Measurements from ENCODE around the gene CDH4.

CDH4 gene

DNA sequence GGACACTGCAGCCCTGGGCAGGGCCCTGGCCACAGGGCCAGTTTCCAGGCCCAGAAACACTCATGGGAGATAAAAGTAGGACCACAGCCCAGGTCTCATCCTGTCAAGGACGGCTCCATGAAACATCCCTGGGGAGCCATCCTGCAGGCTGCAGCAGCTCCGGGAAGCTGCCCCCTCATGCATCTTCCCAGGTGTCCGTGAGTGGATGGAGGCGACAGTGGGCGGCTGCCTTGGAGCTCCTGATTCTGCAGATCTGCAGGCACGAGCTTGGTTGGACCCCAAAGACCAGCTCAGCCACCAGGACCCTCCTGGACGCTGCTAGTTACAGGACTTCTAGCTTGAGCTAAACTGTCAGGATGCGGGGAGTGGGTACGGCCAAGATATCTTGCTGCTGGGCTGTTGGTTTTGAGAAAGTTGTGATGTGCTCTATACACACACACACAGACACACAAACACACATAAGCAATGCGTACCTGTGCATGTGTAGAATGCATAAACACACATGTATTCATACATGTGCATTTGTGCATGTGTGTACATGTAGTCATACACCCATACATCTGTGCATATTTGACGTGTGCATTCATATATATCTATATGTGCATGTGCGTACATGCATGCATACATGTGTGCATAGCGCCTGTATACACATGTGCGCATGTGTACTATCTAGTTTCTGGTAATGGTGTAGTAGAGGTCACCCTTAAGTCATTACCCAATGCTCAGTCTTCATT lies 515.9 kb downstream of the CDH4 start:
- in situ Hi-C loops (cut with MboI; ENCODE audit: low sequenced_read_pairs), result no loop called here

- in situ Hi-C loops (cut with MboI; ENCODE audit: low sequenced_read_pairs), result no loop called here
Measured at GRCh38 chr20:61768571-61769285, 516.7 kb downstream of the CDH4 start.

DNA sequence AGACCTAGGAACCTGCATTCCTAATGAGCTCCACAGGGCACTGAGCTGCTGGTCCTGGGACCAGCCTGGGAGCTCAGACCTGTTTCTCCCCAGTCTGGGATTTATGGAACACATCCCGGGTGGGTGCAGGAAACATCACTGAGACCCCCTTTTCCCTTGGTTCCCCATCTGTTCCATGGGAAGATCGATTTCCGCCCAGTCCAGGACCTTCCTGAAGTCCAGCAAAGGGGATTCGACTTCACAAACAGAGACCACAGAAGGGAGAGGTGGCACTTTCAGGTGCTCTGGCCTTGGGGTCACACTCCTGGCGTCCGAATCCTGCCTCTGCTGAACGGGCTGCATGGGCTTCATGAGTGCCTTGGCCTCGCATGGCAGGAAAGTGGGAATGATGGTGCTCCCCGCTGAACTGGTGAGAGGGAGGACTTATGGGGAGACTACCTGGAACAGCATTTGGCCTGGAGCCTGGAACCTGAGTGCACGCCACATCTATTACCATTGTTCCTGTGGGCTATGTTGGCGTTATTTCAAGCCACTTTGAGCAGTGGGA lies 517.3 kb downstream of the CDH4 start:
- in situ Hi-C loops (cut with MboI; ENCODE audit: low sequenced_read_pairs), result no loop called here

GRCh38 chr20:61770113-61770585 lies 518.1 kb downstream of the CDH4 start:
- in situ Hi-C loops (cut with MboI; ENCODE audit: low sequenced_read_pairs), result no loop called here

GRCh38 chr20:61771805-61772350 lies 519.8 kb downstream of the CDH4 start:
- in situ Hi-C loops (cut with MboI; ENCODE audit: low sequenced_read_pairs), result no loop called here

- in situ Hi-C loops (cut with MboI; ENCODE audit: low sequenced_read_pairs), result no loop called here
Measured at GRCh38 chr20:61772828-61773631, 521.0 kb downstream of the CDH4 start.

- in situ Hi-C loops (cut with MboI; ENCODE audit: low sequenced_read_pairs), result no loop called here
Measured at GRCh38 chr20:61773926-61774587, 522.0 kb downstream of the CDH4 start.

DNA sequence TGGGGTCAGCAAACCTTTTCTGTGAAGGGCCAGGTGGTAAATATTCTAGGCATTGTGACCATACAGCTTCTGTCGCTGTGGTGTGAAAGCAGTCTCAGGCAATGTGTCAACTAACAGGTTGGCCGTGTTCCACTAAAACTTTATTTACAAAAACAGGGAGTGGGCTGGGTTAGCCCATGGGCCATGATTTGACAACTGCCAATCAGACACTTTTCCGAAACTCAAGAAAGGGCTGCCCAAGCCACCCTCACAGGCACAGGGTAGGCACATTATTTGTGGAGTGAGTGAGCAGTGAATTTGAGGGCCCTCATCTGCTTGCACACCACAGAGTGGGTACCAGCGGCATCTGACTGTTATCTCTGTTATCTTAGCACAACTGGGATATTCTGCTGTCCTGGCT lies 523.4 kb downstream of the CDH4 start:
- in situ Hi-C loops (cut with MboI; ENCODE audit: low sequenced_read_pairs), result no loop called here

- in situ Hi-C loops (cut with MboI; ENCODE audit: low sequenced_read_pairs), result no loop called here
Measured at GRCh38 chr20:61776491-61777075, 524.5 kb downstream of the CDH4 start.

- in situ Hi-C loops (cut with MboI; ENCODE audit: low sequenced_read_pairs), result no loop called here
Measured at GRCh38 chr20:61777773-61778494, 525.9 kb downstream of the CDH4 start.

GRCh38 chr20:61778495-61778863 lies 526.4 kb downstream of the CDH4 start:
- in situ Hi-C loops (cut with MboI; ENCODE audit: low sequenced_read_pairs), result no loop called here

GRCh38 chr20:61779176-61779965 lies 527.3 kb downstream of the CDH4 start:
- in situ Hi-C loops (cut with MboI; ENCODE audit: low sequenced_read_pairs), result no loop called here

- in situ Hi-C loops (cut with MboI; ENCODE audit: low sequenced_read_pairs), result no loop called here
Measured at GRCh38 chr20:61780066-61780465, 528.0 kb downstream of the CDH4 start.

DNA sequence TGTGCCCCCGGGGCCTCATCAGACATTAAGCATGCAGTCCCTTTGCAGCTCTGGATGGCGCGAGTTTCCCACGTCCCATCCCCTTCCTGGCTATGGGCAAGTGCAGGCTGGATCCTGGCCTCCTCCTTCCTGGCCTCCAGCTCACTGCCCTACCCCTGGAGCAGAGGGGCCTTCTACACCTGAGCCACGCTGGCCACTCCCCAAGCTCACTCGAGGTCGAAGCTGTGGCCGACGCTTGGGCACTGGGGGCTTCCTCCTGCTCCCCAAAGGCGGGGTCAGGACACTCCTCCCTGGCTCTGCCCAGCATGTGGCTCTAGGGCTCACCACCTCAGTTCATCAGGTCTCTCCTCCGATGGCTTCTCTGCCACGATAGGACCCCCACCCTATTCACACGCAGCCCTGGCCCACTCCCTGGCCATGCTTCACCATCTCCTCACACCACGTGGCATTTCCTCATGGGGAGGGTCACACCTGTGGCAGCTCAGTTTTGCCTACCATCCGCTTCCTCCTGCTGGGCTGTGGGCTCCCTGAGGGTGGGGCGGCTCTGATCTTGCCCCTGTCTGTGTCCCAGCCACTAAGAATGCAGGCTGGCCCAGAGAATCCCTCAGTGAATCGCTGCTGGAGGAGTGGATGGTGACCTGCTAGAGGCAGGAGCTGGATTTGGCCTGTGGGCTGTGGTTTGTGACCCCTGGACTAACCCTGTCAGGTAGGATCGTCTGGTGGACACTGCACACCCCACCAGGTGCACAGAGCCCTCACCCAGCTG lies 532.9 kb downstream of the CDH4 start:
- in situ Hi-C loops (cut with MboI; ENCODE audit: low sequenced_read_pairs), result no loop called here

DNA sequence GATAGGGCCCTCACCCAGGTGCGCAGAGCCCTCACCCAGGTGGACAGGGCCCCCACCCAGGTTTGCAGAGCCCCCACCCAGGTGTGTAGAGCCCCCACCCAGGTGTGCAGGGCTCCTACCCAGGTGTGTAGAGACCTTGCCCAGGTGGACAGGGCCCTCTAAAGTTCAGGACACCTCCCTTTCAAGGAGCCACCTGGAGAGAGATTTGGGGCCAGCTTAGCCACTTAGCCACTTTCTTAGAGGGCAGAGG lies 533.4 kb downstream of the CDH4 start:
- in situ Hi-C loops (cut with MboI; ENCODE audit: low sequenced_read_pairs), result no loop called here

DNA sequence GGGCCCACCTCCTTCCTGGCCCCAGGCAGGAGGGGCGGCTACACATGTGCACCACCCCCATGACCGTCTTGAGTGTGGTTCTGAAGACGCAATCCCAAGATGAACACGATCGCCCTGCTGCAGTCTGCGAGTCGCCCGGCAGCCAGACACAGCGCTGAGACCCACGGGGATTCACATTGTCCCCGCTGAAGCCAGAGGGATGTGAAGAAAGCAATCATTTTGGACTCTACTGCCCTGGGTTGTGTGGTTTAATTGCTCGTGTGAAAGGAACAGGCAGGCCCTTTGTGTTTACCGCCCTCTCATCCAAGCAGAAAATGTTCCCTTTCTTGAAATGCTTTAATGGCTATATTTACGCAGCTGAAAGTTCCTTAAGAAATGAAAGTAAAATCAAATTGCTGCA lies 534.2 kb downstream of the CDH4 start:
- in situ Hi-C loops (cut with MboI; ENCODE audit: low sequenced_read_pairs), result no loop called here

DNA sequence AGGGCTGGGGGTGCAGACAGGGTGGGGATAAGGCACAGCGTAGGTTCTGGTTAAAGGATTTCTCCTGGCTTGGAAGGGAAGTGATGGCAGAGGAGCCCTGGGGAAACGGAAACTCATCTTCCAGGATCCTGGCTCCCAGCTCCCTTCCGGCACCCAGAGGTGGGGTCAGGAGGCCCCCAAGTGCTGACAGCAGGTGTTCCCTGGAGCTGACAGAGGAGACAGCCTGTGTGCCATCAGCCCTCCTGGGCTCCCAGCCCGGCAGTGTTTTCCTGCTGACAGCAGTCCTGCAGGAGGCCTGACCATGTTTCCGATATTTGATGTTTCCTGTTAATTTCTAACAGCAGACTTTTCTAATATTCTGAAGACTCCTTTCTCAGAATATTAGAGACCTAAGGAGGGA lies 536.3 kb downstream of the CDH4 start:
- in situ Hi-C loops (cut with MboI; ENCODE audit: low sequenced_read_pairs), result no loop called here

- in situ Hi-C loops (cut with MboI; ENCODE audit: low sequenced_read_pairs), result no loop called here
Measured at GRCh38 chr20:61789329-61789728, 537.3 kb downstream of the CDH4 start.

Measured in HL-60/S4 treated with phorbol 12-myristate 13-acetate at 8.2 ng/mL for 4 days and 3 days (cell line).